Heart left ventricle (tissue), 13 donors: ENCODE results near the gene FAM181A.

Experiments used
- POLR2A ChIP-seq, 2 donors: fragments of 450-650 bp; IDR thresholded peaks; one replicate each; pipeline ENCODE4 v1.6.1; 2017; ENCODE audit warnings: antibody characterized with exemption in 2 of 2, mild to moderate bottlenecking in 2 of 2, moderate library complexity in 2 of 2
- TF ChIP-seq, protein P1 (sequence below), 12 donors: fragments of 200-600 bp; sonication (generic) in 4 of 12; IDR thresholded peaks; one replicate each; pipeline versions ENCODE4 v1.5.0 to v1.8.0; 2018 to 2022; ENCODE audit warnings: antibody characterized with exemption in 12 of 12, mild to moderate bottlenecking in 5 of 12
- donor health status: ischemic (EF 13 %, LVEDD 7.1; RV severe dilation, severe dysfunction).
- donor health status: DM: no; HTN: yes; CAD: no.
- donor health status: DM: no; HTN: no; CAD: no.
- donor health status: ischemic (EF 25% LVEDD 6.9; RV normal size, moderate dysfunction).
- donor health status: ischemic (EF 25% LVEDD 5.7; RV mildly dilated, moderate dysfunction).
- donor health status: ischemic (EF 35%, LVEDD 5.7; RV mildly dilated, moderate dysfunction).
- donor health status: nonischemic (EF 11% LVEDD 7.7; RV severe dilation, severe dysfunction).
- donor health status: DM: yes; HTN: yes; CAD: no.
- donor health status: PGD.
- donor health status: ischemic (EF 29% LVEDD 5.4; RV normal size, mild dysfunction).
- donor health status: nonischemic (EF 23%, LVEDD 6.1; RV moderate dilation, normal function).

GRCh38 chr14:93964820-93965286 is 37.7 kb downstream of the FAM181A start:
- TF ChIP-seq POLR2A (IDR thresholded peaks at IDR 0.05): no peak
- TF ChIP-seq, protein P1, sequence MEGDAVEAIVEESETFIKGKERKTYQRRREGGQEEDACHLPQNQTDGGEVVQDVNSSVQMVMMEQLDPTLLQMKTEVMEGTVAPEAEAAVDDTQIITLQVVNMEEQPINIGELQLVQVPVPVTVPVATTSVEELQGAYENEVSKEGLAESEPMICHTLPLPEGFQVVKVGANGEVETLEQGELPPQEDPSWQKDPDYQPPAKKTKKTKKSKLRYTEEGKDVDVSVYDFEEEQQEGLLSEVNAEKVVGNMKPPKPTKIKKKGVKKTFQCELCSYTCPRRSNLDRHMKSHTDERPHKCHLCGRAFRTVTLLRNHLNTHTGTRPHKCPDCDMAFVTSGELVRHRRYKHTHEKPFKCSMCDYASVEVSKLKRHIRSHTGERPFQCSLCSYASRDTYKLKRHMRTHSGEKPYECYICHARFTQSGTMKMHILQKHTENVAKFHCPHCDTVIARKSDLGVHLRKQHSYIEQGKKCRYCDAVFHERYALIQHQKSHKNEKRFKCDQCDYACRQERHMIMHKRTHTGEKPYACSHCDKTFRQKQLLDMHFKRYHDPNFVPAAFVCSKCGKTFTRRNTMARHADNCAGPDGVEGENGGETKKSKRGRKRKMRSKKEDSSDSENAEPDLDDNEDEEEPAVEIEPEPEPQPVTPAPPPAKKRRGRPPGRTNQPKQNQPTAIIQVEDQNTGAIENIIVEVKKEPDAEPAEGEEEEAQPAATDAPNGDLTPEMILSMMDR (IDR thresholded peaks at IDR 0.05): no peak
